ENCODE data around the gene FOXC1.

FOXC1 gene

GRCh38 chr6:1609648-1610496 lies at the start of gene FOXC1:
Gene FOXC1, plus strand, starts transcription at chr6:1609915. Its CDS starts 531 bp downstream, at chr6:1610446.
- DNase-seq (ENCODE audit: low read depth) = no peak

GRCh38 chr6:1560281-1561058 lies 49.2 kb upstream of the FOXC1 start:
- DNase-seq (ENCODE audit: low read depth) = no peak

- no peak for DNase-seq (ENCODE audit: low read depth)
Observed at GRCh38 chr6:1561355-1561754, 48.4 kb upstream of the FOXC1 start.

- DNase-seq (ENCODE audit: low read depth) = no peak
Observed at GRCh38 chr6:1562171-1562955, 47.4 kb upstream of the FOXC1 start.

GRCh38 chr6:1569377-1569776 lies 40.3 kb upstream of the FOXC1 start:
- no peak for DNase-seq (ENCODE audit: low read depth)

GRCh38 chr6:1570848-1571247 lies 38.9 kb upstream of the FOXC1 start:
- DNase-seq (ENCODE audit: low read depth) = no peak

- DNase-seq (ENCODE audit: low read depth) = no peak
Observed at GRCh38 chr6:1572892-1573291, 36.8 kb upstream of the FOXC1 start.

GRCh38 chr6:1574083-1574761 lies 35.5 kb upstream of the FOXC1 start:
- DNase-seq (ENCODE audit: low read depth) = no peak

GRCh38 chr6:1574890-1575209 lies 34.9 kb upstream of the FOXC1 start:
- no peak for DNase-seq (ENCODE audit: low read depth)

- no peak for DNase-seq (ENCODE audit: low read depth)
Observed at GRCh38 chr6:1575210-1576041, 34.3 kb upstream of the FOXC1 start.

GRCh38 chr6:1576166-1576565 lies 33.5 kb upstream of the FOXC1 start:
- no peak for DNase-seq (ENCODE audit: low read depth)

GRCh38 chr6:1576711-1577110 lies 33.0 kb upstream of the FOXC1 start:
- DNase-seq (ENCODE audit: low read depth) = no peak

- no peak for DNase-seq (ENCODE audit: low read depth)
Observed at GRCh38 chr6:1577146-1577680, 32.5 kb upstream of the FOXC1 start.

- no peak for DNase-seq (ENCODE audit: low read depth)
Observed at GRCh38 chr6:1577896-1578745, 31.6 kb upstream of the FOXC1 start.

- DNase-seq (ENCODE audit: low read depth) = no peak
Observed at GRCh38 chr6:1579096-1579495, 30.6 kb upstream of the FOXC1 start.

- DNase-seq (ENCODE audit: low read depth) = no peak
Observed at GRCh38 chr6:1580109-1580508, 29.6 kb upstream of the FOXC1 start.

GRCh38 chr6:1580585-1580984 lies 29.1 kb upstream of the FOXC1 start:
- DNase-seq (ENCODE audit: low read depth) = no peak

- no peak for DNase-seq (ENCODE audit: low read depth)
Observed at GRCh38 chr6:1581120-1581991, 28.4 kb upstream of the FOXC1 start.

GRCh38 chr6:1584146-1584545 lies 25.6 kb upstream of the FOXC1 start:
- no peak for DNase-seq (ENCODE audit: low read depth)

Measured in activated T-helper 1 cell treated with Interleukin-2 at 50 U/mL for 16 hours (primary cell).